Activated naive CD8-positive, alpha-beta T cell treated with anti-CD3 and anti-CD28 coated beads, Interleukin-2, amount 50 U/mL, for 24 hours (primary cell): ENCODE results near the gene CMTM4.

Experiments
- ATAC-seq: fragments of 150-1000 bp; cut with Tn5 transposase; one replicate; pipeline ENCODE4 v1.10.0; 2021
- DNase-seq: peaks from one replicate; pipeline ENCODE4 v3.0.0; 2021
- H3K27ac Mint-ChIP-seq: one replicate; pipeline ENCODE4 v1.8.0; 2021; ENCODE audit warnings: mild to moderate bottlenecking, mixed read lengths
- H3K27me3 Mint-ChIP-seq: one replicate; pipeline ENCODE4 v1.8.0; 2021; ENCODE audit warnings: mixed read lengths
- H3K36me3 Mint-ChIP-seq: one replicate; pipeline ENCODE4 v1.8.0; 2021; ENCODE audit warnings: low read depth, mixed read lengths
- H3K4me1 Mint-ChIP-seq: one replicate; pipeline ENCODE4 v1.8.0; 2021; ENCODE audit warnings: mixed read lengths
- H3K4me3 Mint-ChIP-seq: one replicate; pipeline ENCODE4 v1.8.0; 2021; ENCODE audit warnings: mild to moderate bottlenecking, moderate library complexity, mixed read lengths
- H3K9me3 Mint-ChIP-seq: one replicate; pipeline ENCODE4 v1.8.0; 2021; ENCODE audit warnings: mixed read lengths

Gene CMTM4

DNA sequence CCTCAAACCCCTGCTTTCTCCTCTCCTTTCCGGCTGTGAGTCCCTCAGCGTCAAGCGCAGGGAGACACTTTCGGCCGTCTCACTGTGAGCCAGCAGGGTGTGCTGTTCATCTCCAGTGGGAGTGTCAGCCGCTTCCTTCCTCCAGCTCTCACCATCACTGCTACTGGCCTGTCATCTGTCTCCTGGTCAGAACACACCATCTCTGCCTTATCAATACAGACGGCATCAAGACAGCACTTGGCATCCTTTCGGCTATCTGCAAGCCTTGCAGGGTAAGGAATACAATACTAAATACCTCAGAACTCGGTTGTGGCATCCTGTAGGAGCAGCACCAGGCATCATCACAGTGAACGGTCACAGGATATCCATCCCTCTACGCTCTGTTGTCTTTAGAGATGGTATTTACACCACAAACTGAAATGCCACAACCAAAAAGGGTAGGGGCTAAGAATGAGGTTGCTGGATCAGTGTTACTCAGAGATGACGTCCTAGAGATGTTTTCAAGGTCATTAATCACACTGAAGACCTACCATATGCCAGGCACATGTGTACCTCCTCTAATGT is 20.7 kb upstream of the CMTM4 start:
- Mint-ChIP-seq H3K4me1 (no peaks in the 10 kb centered on the region), H3K27me3 (peaks cover 2% of the 10 kb centered on the region), H3K9me3 (no peaks in the 10 kb centered on the region), H3K4me3 (no peak overlapping the region), H3K27ac (no peak overlapping the region), H3K36me3 (peaks cover 7% of the 10 kb centered on the region)
- ATAC-seq: peak; percentile 24
- DNase-seq: no peak

DNA sequence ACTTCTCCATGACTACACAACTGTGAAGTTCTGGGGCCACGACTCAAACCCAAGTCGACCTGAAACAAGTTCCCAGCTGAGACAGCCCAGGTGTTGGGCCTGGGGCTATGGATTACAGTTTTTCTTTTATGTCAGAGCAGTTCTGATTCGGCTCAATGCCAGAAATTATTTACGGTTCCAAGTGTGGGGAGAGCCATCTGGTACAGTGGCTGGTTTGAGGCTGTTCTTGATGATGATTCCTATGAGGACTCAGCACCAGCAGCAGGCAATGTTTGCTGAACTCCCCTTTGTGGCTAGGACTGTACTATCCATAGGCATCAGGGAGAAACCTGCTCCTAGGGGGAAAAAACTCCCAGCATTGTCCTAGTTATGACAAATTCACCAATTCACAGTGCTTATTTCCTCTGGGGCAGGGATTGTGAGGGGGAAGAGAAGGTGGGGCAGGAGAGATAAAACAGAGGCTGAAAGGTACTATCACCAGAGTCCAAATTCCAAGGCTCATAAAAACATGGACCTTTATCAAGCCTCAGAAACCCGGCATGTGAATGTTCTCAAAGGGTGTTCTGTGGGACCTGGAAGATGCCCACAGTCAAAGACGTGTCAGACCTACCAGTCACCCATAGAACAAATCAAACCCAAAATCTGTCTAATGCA is 18.2 kb upstream of the CMTM4 start:
- ATAC-seq (no peak), DNase-seq (no peak)
- Mint-ChIP-seq H3K27me3 (peaks cover 2% of the 10 kb centered on the region), H3K9me3 (no peaks in the 10 kb centered on the region), H3K4me3 (no peak overlapping the region), H3K4me1 (no peaks in the 10 kb centered on the region), H3K27ac (no peak overlapping the region), H3K36me3 (peaks cover 4% of the 10 kb centered on the region)

DNA sequence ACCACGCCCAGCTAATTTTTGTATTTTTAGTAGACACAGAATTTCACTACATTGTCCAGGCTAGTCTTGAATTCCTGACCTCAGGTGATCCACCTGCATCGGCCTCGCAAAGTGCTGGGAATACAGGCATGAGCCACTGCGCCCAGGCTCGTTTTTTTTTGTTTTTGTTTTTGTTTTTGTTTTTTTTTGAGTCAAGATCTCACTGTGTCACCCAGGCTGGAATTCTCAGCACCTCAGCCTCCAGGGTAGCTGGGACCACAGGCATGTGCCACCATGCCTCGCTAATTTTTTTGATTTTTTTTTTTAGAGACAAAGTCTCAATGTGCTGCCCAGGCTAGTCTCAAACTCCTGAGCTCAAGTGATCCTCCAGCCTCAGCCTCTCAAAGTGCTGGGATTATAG is 17.5 kb upstream of the CMTM4 start:
- no peak overlapping the region for H3K4me3 Mint-ChIP-seq
- no peaks in the 10 kb centered on the region for H3K9me3 Mint-ChIP-seq
- ATAC-seq (no peak), DNase-seq (no peak)
- no peaks in the 10 kb centered on the region for H3K4me1 Mint-ChIP-seq
- H3K27ac Mint-ChIP-seq: no peak overlapping the region
- H3K36me3 Mint-ChIP-seq: peaks cover under 1% of the 10 kb centered on the region
- peaks cover 3% of the 10 kb centered on the region for H3K27me3 Mint-ChIP-seq

DNA sequence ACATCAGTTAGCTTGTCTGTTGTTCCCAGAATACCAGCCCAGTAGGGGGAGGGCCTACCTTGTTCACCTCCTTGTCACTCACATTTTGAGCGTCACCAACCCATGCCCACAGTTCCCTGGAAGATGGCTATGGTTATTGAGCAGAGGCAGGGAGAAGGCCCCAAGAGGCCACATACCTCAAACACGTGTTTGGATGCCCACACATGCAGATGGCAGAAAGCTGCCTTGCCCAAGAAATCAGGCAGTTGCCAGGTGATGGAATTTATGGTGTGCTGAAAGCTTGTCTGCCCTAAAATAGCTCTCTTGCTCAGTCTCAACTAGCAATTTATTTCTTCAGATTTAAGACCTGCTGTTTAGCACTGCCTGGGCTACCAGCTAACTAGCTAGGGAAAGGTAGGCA is 16.5 kb upstream of the CMTM4 start:
- DNase-seq (no peak), ATAC-seq (no peak)
- H3K4me1 Mint-ChIP-seq: no peaks in the 10 kb centered on the region
- H3K27ac Mint-ChIP-seq: no peak overlapping the region
- H3K4me3 Mint-ChIP-seq: no peak overlapping the region
- no peaks in the 10 kb centered on the region for H3K9me3 Mint-ChIP-seq
- peaks cover 8% of the 10 kb centered on the region for H3K27me3 Mint-ChIP-seq
- H3K36me3 Mint-ChIP-seq: no peaks in the 10 kb centered on the region

DNA sequence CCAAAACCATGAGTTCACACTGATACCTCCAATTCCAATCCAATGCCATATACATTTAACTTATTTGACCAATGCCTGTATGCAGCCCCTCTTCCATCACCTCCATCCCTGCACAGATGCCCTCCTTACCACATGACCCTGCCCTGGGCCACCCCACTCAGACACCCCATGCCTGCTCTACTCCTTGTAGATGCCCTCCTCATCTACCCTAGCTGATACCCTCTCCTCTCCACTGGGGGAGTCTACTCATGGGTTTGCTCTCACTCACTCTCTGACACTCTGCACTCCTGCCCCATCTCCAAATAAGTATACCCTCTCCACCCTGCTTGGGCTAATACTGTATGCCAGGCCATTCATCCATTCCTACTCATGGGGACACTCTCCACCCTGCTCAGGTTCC is 16.0 kb upstream of the CMTM4 start:
- Mint-ChIP-seq H3K27ac (no peak overlapping the region), H3K9me3 (no peaks in the 10 kb centered on the region), H3K4me3 (no peak overlapping the region), H3K27me3 (peaks cover 8% of the 10 kb centered on the region), H3K36me3 (no peaks in the 10 kb centered on the region), H3K4me1 (no peaks in the 10 kb centered on the region)
- DNase-seq (no peak), ATAC-seq (peak; percentile 28)

DNA sequence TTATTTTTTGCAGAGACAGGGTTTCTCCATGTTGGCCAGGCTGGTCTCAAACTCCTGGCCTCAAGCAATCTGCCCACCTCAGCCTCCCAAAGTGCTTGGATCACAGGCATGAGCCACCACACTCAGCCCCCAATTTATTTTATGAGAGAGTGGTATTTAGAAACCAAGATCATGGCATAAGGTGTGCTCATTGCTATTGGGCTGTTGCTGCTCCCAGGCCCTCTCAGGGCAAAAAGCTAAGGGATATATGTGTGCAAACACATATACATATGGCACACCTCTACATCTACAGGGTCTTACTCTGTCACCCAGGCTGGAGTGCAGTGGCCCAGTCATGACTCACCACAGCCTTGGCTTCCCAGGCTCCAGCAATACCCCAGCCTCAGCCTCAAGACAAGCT is 15.0 kb upstream of the CMTM4 start:
- no peak overlapping the region for H3K27ac Mint-ChIP-seq

DNA sequence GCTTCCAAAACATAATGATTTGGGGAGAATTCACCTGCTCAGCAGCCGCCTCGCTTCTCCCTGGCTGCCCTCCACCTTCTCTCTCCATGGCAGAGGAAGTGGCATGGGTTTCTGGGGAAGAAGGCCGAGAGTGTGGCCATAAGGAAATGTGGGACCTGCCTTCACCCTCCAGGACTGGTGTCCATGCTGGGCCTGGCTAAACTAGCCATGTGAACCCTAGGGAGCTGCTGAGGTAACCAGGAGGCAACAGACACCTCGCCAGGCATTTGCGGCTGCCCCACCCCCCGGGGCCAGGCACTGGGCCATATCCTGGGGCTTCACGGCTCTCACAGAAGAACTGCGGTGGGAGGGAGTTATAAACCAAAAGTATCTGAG is 9.9 kb upstream of the CMTM4 start:
- no peaks in the 10 kb centered on the region for H3K9me3 Mint-ChIP-seq
- peaks cover 11% of the 10 kb centered on the region for H3K27me3 Mint-ChIP-seq
- no peak for DNase-seq
- no peak overlapping the region for H3K4me3 Mint-ChIP-seq
- ATAC-seq: no peak
- no peak overlapping the region for H3K27ac Mint-ChIP-seq
- no peaks in the 10 kb centered on the region for H3K4me1 Mint-ChIP-seq
- no peaks in the 10 kb centered on the region for H3K36me3 Mint-ChIP-seq

More for the DNA sequence above, 15.0 kb upstream of the CMTM4 start:
- peaks cover 8% of the 10 kb centered on the region for H3K27me3 Mint-ChIP-seq
- H3K4me1 Mint-ChIP-seq: no peaks in the 10 kb centered on the region
- no peaks in the 10 kb centered on the region for H3K36me3 Mint-ChIP-seq
- DNase-seq (no peak), ATAC-seq (no peak)
- H3K9me3 Mint-ChIP-seq: no peaks in the 10 kb centered on the region
- H3K4me3 Mint-ChIP-seq: no peak overlapping the region

DNA sequence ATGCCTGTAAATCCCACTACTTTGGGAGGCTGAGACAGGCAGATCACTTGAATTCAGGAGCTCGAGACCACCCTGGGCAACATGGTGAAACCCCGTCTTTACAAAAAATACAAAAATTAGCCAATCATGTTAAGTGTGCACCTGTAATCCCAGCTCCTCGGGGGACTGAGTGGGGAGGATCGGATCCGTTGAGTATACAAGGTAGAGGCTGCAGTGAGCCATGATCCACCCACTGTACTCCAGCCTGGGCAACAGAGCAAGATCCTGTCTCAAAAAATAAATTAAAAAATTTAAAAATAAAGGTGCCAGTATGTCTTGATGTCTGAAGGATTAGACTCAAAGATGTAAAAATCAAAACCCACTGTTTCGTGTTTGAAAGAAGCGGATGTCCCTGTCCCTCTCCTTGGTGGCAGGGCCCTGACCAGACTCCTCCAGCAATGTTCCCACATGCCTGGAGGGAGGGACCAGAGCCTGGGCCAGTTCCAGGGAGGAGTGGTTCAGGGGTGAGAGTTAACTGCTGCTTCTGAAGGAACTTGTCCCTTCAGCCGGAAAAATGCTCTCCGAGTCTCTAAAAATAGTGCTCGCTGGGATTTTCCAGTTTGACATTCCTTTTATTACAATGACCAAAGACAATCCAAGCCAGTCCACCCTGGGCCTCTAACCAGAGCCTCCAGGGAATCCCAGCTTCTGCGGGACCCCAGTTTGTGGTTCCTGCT is 9.4 kb upstream of the CMTM4 start:
- DNase-seq (no peak), ATAC-seq (no peak)
- Mint-ChIP-seq H3K27me3 (peaks cover 11% of the 10 kb centered on the region), H3K4me3 (no peak overlapping the region), H3K36me3 (no peaks in the 10 kb centered on the region), H3K9me3 (no peaks in the 10 kb centered on the region), H3K27ac (no peak overlapping the region), H3K4me1 (no peaks in the 10 kb centered on the region)

DNA sequence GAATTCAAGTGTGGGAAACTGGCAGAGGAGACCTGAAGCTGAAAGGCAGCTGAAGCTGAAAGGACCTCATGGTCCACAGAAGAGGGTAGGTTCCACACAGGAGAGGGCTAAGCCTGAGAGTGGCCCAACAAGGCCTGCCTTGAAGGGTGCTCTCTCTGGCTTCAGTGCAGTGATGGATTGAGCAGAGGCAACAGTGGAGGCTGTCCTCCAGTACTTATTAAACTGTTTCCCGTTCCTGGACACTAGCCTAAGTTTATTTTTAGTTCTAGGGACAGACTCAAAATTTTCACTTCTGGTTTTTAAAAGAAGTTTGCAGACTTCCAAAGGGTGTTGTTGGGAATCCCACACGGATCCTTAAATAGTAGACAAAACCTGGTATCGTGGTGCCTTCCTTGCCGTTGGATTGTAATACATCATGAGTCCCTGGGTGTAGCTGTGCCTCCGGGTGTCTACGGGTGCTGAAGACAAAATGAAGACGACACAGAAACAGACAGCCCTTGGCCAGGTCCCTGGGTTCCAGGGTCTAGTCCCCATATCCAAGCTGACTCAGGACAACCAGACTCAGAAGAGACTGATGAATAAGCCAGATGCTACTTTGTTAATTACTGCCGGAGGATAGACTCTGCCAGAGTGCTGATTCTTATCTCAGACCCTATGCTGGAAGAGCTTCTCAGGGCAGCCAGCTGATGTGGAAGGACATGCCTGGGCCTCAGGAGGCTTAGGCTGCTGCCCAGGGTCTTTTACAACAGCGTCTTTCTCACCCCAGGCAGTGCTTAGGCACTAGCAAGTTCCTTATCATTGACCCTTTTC is 7.1 kb upstream of the CMTM4 start:
- H3K4me3 Mint-ChIP-seq: no peak overlapping the region
- H3K36me3 Mint-ChIP-seq: no peaks in the 10 kb centered on the region
- no peaks in the 10 kb centered on the region for H3K4me1 Mint-ChIP-seq
- H3K9me3 Mint-ChIP-seq: no peaks in the 10 kb centered on the region
- H3K27me3 Mint-ChIP-seq: peaks cover 11% of the 10 kb centered on the region
- ATAC-seq (peak; percentile 10), DNase-seq (no peak)
- no peak overlapping the region for H3K27ac Mint-ChIP-seq

DNA sequence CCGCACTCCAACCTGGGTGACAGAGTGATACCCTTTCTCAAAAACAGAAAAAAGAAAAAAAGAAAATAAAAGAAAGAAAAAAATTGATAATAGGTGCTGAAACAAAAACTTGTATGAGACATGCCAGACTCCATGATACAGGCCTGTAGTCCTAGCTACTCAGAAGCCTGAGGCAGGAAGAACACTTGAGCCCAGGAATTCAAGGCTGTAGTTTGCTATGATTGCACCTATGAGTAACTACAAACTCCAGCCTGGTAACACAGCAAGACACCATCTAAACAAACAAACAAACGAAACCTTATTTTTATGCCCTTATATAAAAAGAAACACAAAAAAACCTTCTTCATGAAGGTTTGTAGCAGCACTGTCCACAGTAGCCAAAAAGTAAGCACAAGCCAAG is 5.0 kb upstream of the CMTM4 start:
- peaks cover 21% of the 10 kb centered on the region for H3K27me3 Mint-ChIP-seq
- DNase-seq (no peak), ATAC-seq (no peak)
- H3K27ac Mint-ChIP-seq: no peak overlapping the region
- peaks cover 5% of the 10 kb centered on the region for H3K4me1 Mint-ChIP-seq
- no peaks in the 10 kb centered on the region for H3K9me3 Mint-ChIP-seq
- H3K4me3 Mint-ChIP-seq: no peak overlapping the region
- no peaks in the 10 kb centered on the region for H3K36me3 Mint-ChIP-seq

DNA sequence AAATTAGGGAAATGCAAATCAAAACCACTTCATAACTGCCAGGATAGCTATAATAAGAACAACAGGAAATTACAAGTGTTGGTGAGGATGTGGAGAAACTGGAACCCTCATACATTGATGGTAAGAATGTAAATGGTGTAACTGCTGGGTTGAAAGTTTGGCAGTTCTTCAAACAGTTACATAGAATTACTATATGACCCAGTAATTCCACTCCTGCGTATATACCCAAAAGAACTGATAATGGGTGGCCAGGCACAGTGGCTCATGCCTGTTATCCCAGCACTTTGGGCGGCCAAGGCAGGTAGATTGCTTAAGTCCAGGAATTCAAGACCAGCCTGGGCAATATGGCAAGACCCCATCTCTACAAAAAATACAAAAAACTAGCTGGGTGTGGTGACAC is 4.5 kb upstream of the CMTM4 start:
- no peak overlapping the region for H3K4me3 Mint-ChIP-seq
- ATAC-seq (no peak), DNase-seq (no peak)
- H3K27ac Mint-ChIP-seq: no peak overlapping the region
- H3K9me3 Mint-ChIP-seq: no peaks in the 10 kb centered on the region
- H3K4me1 Mint-ChIP-seq: peaks cover 5% of the 10 kb centered on the region
- no peaks in the 10 kb centered on the region for H3K36me3 Mint-ChIP-seq
- peaks cover 21% of the 10 kb centered on the region for H3K27me3 Mint-ChIP-seq

DNA sequence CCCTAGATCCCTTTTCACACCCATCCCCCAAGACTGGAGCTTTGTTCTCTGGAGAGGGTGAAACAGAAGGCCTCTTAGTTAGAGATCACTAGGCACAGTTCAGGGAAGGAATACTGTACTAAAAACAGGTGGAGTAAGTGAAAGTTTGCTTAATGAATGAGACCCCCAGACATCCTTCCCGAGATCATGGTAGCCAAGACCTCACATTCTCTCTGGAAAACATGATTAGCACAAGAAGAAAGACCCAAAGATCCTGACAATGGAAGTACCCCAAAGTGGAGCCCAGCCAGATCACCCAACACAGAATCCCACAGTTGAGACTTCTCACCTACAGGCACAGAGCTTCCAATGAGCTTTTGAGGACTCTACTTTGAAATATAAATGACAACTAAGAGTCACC is 3.4 kb upstream of the CMTM4 start:
- H3K4me3 Mint-ChIP-seq: no peak overlapping the region
- peaks cover 28% of the 10 kb centered on the region for H3K27me3 Mint-ChIP-seq
- H3K27ac Mint-ChIP-seq: no peak overlapping the region
- DNase-seq (no peak), ATAC-seq (no peak)
- H3K4me1 Mint-ChIP-seq: peaks cover 14% of the 10 kb centered on the region
- no peaks in the 10 kb centered on the region for H3K36me3 Mint-ChIP-seq
- no peaks in the 10 kb centered on the region for H3K9me3 Mint-ChIP-seq

DNA sequence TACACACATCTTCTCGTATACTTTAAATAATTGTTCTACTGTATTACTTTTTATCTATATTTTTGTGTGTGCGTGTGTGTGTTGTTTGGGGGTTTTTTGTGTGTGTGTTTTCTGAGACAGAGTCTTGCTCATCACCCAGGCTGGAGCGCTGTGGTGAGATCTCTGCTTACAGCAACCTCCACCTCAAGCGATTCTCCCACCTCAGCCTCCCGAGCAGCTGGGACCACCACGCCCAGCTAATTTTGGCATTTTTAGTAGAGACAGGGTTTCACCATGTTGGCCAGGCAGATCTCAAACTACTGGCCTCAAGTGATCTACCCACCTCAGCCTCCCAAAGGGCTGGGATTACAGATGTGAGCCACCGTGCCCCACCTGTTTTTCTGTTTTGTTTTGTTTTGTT is 1.5 kb upstream of the CMTM4 start:
- no peak for ATAC-seq
- no peaks in the 10 kb centered on the region for H3K9me3 Mint-ChIP-seq
- no peak overlapping the region for H3K27ac Mint-ChIP-seq
- H3K4me3 Mint-ChIP-seq: no peak overlapping the region
- peaks cover 29% of the 10 kb centered on the region for H3K27me3 Mint-ChIP-seq
- H3K4me1 Mint-ChIP-seq: peaks cover 14% of the 10 kb centered on the region
- H3K36me3 Mint-ChIP-seq: no peaks in the 10 kb centered on the region
- no peak for DNase-seq

DNA sequence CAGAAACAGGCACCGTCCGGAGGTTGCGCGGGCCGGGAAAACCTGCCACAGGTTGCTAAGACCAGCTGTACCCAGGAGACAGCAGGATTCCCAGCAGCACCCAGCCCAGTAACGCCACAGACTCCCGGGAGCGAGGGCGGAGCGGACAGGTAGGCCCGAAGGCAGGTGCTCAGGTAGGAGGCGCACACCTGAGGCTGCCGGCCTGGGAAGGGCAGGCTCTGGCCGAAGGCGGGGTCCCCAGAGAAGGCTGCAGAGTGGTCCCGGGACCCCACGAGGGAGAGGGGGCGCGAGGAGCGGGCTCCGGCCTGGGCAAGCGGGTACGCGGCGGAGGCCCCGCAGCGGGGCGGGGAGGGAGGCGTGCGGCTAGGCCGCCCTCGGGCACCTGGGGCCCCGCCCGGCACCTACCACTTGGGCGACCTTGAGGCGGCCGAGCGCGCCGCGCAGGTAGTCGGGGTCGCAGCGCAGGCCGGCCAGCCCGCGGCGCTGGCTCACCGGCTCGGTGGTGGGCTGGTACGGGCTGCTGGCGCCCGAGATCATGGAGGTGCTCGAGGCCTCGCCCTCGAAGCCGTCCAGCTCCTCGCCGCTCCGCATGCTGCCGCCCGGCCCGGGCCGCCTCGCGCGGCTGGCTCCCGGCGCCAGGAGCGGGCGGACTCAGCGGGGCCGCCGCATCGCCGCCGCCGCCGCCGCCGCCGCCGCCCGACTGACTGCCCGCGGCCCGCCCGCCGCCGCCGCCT is 441 bp downstream of the CMTM4 start:
- peak; percentile 33 for ATAC-seq
- H3K27ac Mint-ChIP-seq: peak overlapping the region; percentile 52
- H3K4me1 Mint-ChIP-seq: peaks cover 14% of the 10 kb centered on the region
- DNase-seq: peak; percentile 32
- H3K27me3 Mint-ChIP-seq: peaks cover 28% of the 10 kb centered on the region
- H3K9me3 Mint-ChIP-seq: no peaks in the 10 kb centered on the region
- no peaks in the 10 kb centered on the region for H3K36me3 Mint-ChIP-seq
- peak overlapping the region; percentile 70 for H3K4me3 Mint-ChIP-seq
